ENCODE measurements around the gene TTC23.

The TTC23 gene, protein sequence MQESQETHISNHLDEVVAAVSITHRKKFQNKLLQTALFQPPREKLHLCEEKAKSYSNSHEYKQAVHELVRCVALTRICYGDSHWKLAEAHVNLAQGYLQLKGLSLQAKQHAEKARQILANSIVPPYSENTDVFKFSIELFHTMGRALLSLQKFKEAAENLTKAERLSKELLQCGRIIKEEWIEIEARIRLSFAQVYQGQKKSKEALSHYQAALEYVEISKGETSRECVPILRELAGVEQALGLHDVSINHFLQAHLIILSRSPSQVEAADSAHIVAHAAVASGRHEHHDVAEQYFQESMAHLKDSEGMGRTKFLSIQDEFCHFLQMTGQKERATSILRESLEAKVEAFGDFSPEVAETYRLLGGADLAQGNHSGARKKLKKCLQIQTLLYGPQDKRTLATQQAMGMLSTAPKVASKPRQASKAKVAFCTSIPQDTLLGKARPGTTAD

DNA sequence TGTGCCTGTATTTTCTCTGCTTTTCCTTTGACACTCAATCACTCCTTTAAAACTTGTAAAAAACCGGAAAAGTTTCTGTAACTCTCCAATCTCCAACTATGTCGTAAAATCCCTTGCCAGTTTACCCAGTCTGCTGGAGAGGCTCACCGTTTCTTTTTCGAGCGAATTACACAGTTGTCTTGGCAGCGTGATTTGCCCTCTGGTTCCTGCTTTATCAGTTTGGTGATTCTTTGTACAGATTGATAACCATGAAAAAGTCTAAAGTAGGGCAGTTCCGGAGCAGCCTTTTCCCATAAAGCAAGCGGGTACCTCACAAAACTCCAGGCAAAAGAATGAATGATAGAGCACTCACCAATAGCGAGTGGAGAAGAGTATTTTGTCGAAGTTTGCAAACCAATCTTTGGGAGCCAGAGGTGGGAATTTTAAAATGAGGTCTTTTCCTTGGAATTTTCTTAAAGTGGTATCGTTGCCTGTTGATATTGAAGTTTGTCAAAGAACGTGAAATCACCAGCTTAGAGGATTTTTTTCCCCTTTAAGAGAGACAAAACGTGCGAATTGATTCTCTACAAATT is at the start of gene TTC23:
TSS of gene TTC23 (minus strand) at position 312 of the 572 bp plus-strand sequence. CDS start 20,869 bp downstream, outside the sequence.
- DNase-seq (ENCODE audit: low read depth) = peak; percentile 90

DNA sequence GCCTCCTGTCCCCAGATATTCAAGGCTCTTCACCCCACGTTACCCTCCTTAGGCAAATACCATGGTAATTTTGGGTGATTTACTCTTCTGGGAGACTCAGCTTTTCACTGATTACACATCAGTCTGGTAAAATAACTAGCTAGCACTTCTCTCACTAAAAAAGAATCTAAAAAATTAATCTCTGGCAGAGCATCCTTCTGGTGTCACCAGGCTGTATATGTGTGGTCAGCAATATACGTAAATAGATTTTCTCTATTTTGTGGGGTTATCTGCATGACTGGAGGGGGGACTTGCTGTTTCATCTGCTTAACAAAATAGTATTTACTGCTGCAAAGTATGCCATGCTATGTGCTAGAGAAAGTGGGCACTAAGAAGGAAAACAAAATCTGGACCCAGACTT is 47.0 kb upstream of the TTC23 start:
- no peak for DNase-seq (ENCODE audit: low read depth)

DNA sequence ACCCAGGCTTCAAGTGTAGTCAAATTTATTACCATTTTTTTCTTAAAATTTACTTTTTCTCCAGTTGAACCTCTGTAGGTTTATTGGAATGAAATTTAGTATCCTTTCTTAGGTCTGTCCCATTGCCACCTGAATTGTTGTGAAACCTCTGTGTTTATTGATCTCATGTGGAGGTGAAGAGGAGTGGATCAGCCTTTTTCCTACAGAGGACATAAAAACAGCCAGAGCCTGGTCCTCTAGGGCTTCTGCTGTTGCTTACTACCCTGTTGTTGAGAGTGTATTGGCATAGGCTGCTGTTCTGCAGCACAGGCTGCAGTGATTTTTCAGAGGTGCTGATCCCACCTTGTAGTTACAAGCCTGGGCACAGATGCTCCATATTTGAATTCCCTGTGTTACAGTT is 46.5 kb upstream of the TTC23 start:
- DNase-seq (ENCODE audit: low read depth) = no peak

DNA sequence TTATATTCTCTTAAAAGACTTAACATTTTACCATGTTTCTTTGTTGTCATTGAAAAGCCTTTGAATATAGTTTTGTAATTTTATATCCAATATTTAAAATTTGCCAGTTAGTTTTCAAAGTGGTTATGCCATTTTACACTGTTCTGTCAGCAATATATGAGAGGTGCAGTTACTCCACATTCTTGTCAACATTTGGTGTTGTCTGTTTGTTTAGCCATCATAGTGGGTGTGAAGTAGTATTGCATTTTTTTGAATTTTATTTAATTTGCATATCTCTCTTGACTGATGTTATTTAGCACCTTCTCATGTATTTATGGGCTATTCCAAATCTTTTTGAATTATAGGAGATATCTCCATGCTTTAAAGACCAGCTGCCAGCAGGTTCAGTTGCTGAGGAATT is 42.3 kb upstream of the TTC23 start:
- DNase-seq (ENCODE audit: low read depth) = no peak

DNA sequence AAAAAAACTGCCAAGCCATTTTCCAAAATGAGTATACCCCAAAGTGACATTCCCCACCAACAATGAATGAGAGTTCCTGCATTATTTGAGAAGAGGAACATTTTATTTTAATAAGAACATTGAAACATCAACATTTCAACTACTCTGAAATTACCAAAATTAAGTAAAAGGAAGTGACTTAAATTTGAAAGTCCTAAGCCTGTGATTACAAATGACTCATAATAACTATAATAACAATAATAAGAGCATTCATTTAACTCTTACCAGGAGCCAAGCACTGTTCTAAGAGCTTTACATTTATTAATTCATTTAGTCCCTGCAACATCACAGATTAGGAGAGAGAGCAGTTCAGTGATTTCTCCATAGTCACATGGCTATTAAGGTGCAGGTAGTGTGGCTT is 34.3 kb upstream of the TTC23 start:
- peak; percentile 11 for DNase-seq (ENCODE audit: low read depth)

DNA sequence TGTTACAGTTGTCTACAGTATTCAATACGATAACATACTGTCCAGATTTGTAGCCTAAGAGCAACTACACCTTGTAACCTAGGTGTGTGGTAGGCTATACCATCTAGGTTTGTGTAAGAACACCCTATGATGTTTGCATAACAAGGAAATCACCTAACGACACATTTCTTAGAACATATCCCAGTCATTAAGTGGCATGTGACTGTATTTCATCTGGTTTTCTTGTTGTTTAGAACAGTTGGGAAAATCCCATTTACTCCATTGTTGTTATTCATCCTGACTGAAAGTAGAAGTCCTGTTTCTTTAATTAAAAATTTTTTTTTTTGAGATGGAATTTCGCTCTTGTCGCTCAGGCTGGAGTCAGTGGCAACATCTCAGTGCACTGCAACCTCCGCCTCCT is 33.2 kb upstream of the TTC23 start:
- no peak for DNase-seq (ENCODE audit: low read depth)

DNA sequence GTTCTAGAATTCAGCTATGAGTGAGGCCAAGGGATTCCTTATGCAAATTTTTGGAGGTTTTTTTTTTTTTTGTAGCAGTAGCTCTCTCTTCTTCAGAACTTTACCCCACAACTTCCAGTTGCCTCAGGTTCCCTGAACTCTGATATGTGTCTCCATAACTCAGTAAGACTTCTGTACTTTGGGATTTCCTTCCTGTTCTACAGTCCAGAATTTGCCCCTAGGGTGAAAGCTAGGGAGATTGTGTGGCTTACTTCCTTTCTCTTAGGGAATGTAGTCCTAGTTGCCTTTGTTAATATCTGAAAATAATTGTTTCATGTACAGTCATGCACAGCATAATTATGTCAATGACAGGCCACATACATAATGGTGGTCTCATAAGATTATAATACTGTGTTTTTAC is 32.7 kb upstream of the TTC23 start:
- DNase-seq (ENCODE audit: low read depth) = peak; percentile 20

DNA sequence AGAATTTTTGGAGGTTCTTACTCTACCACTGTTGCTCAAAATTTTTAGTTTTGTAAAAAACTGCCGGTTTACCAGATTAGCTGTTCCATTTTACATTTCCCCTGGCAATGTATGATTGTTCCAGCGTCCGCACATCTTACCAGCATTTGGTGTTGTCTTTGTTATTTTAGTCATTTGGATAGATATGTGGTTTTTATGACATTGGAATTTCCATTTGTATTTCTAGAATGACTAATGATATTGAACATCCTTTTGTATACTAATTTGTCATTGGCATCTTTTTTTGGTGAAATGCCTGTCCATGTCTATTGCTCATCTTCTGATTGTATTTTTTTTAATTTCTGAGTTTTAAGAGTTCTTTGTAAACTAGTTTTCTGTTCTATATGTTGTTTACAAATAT is 30.4 kb upstream of the TTC23 start:
- DNase-seq (ENCODE audit: low read depth) = peak; percentile 31

DNA sequence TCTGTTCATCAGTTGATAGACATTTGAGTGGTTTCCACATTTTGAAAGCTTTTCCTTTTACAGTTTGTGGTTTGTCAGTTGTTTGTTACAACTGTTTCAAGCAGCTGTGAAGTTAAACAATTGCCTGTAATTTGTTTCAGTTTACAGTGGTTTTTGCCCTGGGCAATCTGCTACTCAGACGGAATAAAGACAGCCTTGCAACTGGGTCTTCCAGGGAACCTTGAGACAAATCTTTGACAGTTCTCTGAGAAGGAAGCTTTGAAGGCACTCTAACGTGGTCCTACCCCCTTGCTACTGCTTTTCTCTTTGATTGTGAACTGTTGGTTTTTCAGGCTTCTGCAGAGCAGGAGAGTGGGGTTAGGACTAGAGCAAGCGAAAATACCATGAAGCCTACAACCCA is 29.9 kb upstream of the TTC23 start:
- DNase-seq (ENCODE audit: low read depth) = no peak

DNA sequence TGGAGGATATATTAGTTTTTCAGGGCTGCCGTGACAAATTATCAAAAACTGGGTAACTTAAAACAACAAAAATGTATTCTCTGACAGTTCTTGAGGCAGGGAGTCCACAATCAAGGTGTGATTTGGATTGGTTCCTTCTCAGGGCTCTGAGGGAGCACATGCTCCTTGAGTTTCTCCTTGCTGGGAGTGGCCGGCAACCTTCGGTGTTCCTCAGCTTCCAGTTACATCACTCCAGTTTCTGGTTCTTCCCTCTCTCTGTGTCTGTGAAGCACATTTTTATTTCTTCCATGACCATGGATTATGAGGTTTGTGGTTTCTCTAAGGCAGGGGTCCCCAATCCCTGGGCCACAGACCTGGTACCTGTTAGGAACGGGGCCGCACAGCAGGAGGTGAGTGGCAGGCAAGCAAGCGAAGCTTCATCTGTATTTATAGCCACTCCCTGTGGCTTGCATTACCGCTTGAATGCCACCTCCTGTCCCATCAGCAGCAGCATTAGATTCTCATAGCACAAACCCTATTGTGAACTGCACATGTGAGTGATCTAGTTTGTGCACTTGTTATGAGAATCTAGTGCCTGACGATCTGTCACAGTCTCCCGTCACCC is 26.2 kb upstream of the TTC23 start:
- DNase-seq (ENCODE audit: low read depth) = no peak

DNA sequence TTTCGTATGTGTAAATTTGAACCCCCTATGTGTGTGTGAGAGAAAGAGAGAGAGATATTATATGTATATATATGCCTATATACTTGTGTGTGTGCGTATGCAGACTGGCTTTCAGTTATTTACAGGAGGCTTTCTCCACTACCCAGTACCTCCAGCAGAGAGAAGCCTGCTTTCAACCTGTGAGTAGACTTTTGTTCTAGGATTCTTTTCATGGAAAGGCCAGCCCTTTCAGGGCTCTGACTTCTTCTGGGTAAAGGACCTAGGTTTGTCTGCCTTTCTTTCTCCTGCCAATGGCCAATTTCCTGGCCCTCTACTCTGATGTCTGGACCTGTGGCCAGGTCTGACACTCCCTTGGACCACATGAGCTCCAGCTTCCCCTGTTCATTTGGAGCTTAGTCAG is 25.7 kb upstream of the TTC23 start:
- DNase-seq (ENCODE audit: low read depth) = no peak

DNA sequence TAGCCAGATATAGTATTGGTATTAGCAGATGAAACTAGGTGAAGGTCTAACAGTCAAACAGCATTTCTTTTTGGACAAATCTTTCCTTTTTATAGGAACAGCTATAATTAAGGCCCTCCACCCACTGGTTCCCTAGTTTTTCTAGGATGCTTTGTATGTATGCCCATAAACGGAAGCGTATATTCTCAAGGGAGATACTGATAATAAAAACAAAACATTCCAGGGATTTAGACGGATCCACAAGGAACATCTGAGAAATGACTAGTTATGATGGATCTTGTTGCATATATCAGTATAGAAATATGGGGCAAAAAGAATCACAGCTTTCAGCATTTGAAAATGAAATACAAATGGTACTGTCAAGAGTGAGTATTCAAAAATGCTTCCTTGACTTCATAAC is 24.4 kb upstream of the TTC23 start:
- DNase-seq (ENCODE audit: low read depth) = no peak

DNA sequence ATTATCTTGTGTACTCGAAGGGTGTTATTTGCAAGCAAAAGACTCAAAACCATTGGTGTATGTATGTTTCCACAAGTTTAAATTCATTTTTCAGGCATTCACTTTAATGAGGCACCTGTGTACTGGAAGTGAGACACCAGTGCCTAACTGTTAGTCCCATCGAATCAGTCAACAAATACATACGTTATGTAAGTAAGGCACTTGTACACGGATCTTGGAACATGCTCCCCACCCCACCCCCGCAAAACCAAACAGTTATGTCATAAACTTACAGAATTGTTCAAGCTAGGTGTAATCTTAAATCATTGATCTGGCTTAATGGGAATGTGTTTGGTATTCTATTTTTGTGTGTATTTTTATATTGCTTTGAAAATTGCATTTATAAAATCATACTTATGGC is 19.1 kb upstream of the TTC23 start:
- DNase-seq (ENCODE audit: low read depth) = no peak

DNA sequence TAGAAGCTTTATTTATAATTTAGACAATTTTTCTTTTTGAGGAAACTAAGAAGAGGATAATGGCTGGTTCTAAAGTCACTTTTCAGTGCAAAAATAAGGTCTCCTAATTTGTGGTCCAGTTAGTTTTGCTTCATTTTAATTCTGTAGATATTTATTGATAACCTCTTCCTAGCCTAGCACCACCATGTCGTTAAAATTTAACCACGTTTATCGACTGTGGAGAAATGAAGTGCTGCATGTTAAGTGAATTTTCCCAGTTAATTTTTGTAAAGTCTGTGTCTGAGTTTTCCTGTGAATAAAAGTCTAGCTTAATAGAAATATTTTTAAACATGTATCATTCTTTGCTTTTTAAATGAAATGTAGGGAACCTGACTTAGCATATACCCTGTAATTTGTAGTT is 18.6 kb upstream of the TTC23 start:
- DNase-seq (ENCODE audit: low read depth) = no peak

DNA sequence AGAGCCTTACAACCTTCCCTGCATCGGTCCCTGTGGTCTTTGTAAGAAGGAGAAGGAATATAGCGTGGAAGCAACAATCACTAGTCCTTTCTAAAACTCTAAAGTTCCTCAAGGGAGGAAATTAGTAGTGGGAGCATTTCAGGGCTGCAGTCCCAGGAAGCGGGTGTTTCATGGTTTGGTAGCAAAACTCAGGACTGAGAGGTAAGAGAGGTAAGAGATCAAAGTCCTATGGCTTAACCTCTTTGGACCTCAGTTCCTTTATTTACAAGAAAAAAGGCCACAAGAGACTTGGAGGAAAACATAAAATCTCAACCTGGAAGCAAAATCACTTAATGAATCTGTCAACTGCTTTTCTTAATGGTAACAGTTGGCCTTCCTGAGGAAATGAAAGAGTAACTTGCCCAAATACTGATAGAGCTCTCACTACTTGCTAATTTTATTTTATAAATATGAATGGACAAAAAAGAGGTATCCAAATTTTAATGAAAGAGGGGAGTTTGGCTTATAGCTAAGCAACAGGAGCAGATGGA is 16.2 kb upstream of the TTC23 start:
- DNase-seq (ENCODE audit: low read depth) = no peak

DNA sequence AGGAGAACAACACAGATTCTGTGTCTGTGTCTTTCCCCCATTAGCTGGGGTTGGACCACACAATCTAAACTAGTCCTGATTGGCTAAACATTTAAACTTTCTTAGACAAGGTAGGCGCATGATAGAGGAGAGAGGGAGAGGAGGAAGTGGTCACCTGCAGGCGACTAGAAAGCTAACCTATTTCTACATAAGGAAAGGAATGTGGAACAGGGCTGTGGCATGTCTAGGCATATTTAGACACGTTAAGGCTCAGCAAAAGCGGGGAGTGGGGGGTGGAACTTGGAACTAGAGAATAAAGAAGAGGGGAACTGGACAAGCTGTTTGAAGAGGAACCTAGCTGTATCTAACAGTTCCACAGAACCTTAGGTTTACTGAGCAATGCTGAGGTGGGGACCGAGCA is 14.7 kb upstream of the TTC23 start:
- no peak for DNase-seq (ENCODE audit: low read depth)

DNA sequence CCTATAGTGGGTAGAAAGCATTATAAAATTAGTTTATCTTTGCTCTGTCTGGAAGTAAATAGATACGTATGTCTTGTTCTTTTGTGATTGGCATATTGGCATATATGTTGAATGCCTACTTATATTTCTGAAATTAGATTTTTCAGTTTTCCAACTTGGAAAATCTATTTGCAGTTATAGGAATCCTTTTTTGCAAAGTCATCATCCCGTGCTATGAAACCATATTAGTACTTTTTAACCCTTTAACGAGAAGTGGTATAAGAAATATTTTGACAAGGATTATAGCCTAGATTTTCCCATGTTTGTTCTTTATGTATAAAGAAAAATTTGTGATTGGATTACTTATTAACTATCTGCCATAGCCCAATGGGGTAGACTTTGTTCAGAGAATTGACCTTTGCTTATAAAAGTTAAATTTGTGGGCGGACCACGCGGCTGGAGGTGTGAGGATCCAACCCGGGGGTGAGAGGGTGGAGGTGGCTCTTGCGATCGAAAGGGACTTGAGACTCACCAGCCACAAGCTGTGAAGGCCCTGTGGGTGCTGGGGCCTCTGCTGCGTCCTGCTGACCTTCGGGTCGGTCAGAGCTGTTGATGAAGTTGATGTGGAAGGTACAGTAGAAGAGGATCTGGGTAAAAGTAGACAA is 7.8 kb upstream of the TTC23 start:
- DNase-seq (ENCODE audit: low read depth) = no peak

DNA sequence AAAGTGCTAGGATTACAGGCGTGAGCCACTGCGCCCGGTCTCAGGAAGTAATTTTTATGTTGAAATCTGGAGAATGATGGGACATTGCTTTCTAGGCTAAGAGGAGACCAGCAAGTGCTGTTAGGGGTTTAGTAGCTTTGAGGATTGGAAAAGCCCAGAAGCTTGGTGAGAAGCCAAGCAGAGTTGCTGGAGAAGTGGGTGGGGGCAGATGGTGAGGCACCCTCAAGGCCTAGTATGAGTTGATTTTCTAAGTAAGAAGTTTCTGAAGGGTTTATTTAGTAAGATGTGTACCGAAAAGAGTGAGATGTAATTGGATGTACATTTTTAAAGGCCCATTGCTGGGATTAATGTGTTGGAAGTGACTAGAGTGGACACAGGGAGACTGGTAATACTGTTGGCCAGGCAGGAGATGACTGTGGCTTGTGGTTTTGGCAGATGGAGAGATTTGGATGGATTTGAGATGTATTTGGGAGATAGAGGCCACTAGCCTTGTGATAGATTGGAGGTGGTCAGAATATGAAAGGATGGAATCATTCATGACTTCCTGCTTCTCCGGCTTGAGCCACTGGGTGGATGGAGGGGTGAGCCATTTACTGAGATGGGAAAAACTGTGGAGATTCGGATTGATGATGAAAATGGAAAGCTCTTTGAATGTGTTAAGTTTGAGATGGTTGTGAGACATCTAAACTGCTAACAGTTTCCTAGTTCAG is 4.2 kb upstream of the TTC23 start:
- DNase-seq (ENCODE audit: low read depth) = peak; percentile 85

DNA sequence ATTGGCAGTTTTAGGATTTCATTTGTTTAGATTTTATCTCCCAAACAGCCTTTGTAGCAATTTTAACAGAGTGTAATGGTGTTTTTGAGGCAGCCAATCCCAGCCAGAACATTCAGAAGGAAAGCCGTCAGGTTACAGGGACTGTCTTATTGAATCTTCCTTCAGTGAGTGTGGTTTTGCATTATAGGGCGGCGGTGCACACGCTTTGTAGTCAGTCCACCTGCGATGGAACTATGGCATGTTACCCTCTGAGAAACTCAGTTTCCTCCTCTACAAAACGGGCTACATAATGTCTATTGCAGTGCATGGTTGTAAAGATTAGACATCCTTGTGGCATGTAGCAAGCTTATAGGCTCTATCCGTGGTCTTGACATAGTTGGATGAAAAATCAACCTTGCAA is 2.9 kb upstream of the TTC23 start:
- DNase-seq (ENCODE audit: low read depth) = no peak

DNA sequence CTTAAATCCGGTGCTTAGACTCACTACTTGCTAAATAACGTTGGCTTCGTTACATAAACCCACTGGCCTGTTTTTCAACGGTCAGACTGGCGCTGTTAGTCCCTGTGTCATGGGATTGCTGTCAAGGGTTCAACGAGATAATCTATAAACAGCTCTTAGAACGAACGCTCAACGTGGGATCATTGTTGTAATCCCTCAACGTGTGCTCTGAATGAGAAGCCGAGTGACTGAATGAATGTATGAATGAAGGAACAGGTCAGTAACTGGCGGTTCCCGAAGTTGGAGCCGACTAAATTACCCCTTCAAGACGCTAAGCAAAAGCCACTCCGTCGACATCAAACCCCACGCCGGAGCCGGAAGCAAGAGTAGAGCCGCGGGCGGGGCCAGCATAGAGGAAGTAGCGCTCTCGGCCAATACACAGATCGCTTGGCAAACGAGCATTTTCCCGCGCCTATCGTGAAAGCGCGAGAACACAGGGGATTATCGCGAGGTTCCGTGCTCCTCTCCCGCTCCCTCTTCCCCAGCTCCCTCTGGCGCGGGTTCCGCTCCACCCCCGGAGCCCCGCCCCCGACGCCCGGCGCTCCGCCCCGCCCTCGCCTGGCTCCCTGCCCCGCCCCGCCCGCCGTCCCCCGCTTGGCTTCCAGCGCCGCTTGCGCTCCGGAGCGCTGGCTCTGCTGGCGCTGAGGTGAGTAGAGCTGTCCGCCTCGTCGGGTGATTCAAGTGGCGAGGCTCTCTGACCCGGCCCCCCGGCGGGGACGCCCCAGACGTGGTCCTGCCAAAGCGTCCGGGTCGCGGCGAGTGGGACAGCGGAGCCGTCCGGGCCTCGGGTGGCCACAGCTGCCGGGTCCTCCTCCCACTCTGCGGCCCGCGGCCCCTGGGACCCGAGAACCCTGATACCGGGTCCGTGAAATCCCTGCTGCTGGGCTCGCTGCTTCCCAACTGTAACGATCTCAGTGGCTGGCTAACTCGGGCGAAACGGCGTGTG is 1.8 kb upstream of the TTC23 start, which contains the start of gene LRRC28:
TSS of gene LRRC28 (plus strand) at position 625 of the 985 bp plus-strand sequence. CDS start 4,477 bp downstream, outside the sequence.
- DNase-seq (ENCODE audit: low read depth) = peak; percentile 99

DNA sequence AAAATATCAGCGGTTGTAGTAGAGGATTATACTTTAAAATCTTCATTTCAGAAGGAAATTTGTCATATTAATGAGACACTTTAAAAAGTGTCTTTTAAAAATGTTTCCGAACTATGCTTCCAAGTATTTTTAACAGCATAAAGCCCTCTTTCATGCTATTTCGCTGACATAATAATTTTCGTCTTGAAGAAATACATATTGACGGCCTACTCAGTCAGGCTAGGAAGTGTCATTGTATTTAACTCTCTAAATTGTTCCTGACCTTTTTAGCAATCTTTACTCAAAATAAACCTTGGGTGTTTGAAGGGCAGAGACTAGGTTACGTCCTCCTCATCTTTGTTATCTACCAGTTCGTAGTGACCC is 1.1 kb upstream of the TTC23 start:
- no peak for DNase-seq (ENCODE audit: low read depth)

All from ELR (cell line).